ENCODE measurements around the gene POLR2C. TPM values are rescaled to one million over a fixed set of nuclear protein-coding genes. Genes with fewer than 3 reads are reported as not detected.

The POLR2C gene
- total and polyA plus RNA-seq, 2 of the 13 experiments (the other 11 are each of a cell fraction or from before 2014, with no cell fraction given): 104 to 216 TPM

- TF ChIP-seq KIAA2018 (CRISPR knock-in tag; IDR thresholded peaks at IDR 0.05; ENCODE audit: borderline replicate concordance): no peak
- no peak for TF ChIP-seq TBX3 (IDR thresholded peaks at IDR 0.05; ENCODE audit: borderline replicate concordance)
- no peak for TF ChIP-seq KLF12 (CRISPR knock-in tag; IDR thresholded peaks at IDR 0.05; ENCODE audit: borderline replicate concordance)
- no peak for TF ChIP-seq ZNF292 (CRISPR knock-in tag; IDR thresholded peaks at IDR 0.05; ENCODE audit: borderline replicate concordance, low read depth)
- TF ChIP-seq NFKB2 (CRISPR knock-in tag; IDR thresholded peaks at IDR 0.05; ENCODE audit: borderline replicate concordance): no peak
- TF ChIP-seq HDAC6 (IDR thresholded peaks at IDR 0.05; ENCODE audit: low read depth, low read length): no peak
Measured at GRCh38 chr16:57502048-57502775, 39.7 kb downstream of the POLR2C start (continued).
